Epithelial cell of prostate (primary cell): ENCODE measurements around the gene TCEAL4.
"Not testable (repeated sequence)": the region's sequence is repeated elsewhere in the genome, so short reads cannot be mapped to it uniquely, and the experiment has no call there.

Experiments used
- DNase-seq: peaks from one replicate; pipeline ENCODE4 v3.0.0-alpha.2; 2011; ENCODE audit warnings: low read depth, low spot score
- H3K27ac ChIP-seq: fragments of 450-650 bp; 2 replicates; pipeline ENCODE4 v1.5.1; 2017; ENCODE audit warnings: mild to moderate bottlenecking

Gene TCEAL4

GRCh38 chrX:103586314-103586646, 965 bp downstream of the TCEAL4 start:
- DNase-seq, result no peak
- peak overlapping the region; percentile 37 for H3K27ac ChIP-seq

GRCh38 chrX:103586659-103587058, 1.3 kb downstream of the TCEAL4 start:
- H3K27ac ChIP-seq, result no peak overlapping the region
- DNase-seq, result no peak

GRCh38 chrX:103592295-103592694, 7.0 kb downstream of the TCEAL4 start:
- H3K27ac ChIP-seq, DNase-seq: not testable (repeated sequence)

- H3K27ac ChIP-seq, DNase-seq: not testable (repeated sequence)
Observed at GRCh38 chrX:103595202-103595601, 9.9 kb downstream of the TCEAL4 start.

GRCh38 chrX:103607364-103608305, 22.3 kb downstream of the TCEAL4 start, which contains the start of gene TCEAL3:
TCEAL3 (plus strand) TSS chrX:103607963; CDS start chrX:103609065, 1,102 bp downstream.
- H3K27ac ChIP-seq, result peak within 1 kb of the TSS; percentile 39
- DNase-seq, result no peak

- peak overlapping the region; percentile 39 for H3K27ac ChIP-seq
- no peak for DNase-seq
Observed at GRCh38 chrX:103608306-103608963, 23.1 kb downstream of the TCEAL4 start.

GRCh38 chrX:103610282-103610681, 25.0 kb downstream of the TCEAL4 start:
- H3K27ac ChIP-seq, result no peak overlapping the region
- no peak for DNase-seq

- no peak for DNase-seq
- no peak overlapping the region for H3K27ac ChIP-seq
Observed at GRCh38 chrX:103613362-103613890, 28.1 kb downstream of the TCEAL4 start.

GRCh38 chrX:103614999-103615398, 29.7 kb downstream of the TCEAL4 start:
- no peak for DNase-seq
- H3K27ac ChIP-seq, result peak overlapping the region; percentile 46

- H3K27ac ChIP-seq, result peak overlapping the region; percentile 46
- no peak for DNase-seq
Observed at GRCh38 chrX:103615781-103616371, 30.6 kb downstream of the TCEAL4 start.

- DNase-seq, result no peak
- no peak overlapping the region for H3K27ac ChIP-seq
Observed at GRCh38 chrX:103616676-103617186, 31.4 kb downstream of the TCEAL4 start.

GRCh38 chrX:103624111-103624510, 38.8 kb downstream of the TCEAL4 start:
- peak overlapping the region; percentile 11 for H3K27ac ChIP-seq
- no peak for DNase-seq

GRCh38 chrX:103626855-103627254, 41.5 kb downstream of the TCEAL4 start:
- peak; percentile 18 for DNase-seq
- H3K27ac ChIP-seq, result peak overlapping the region; percentile 51

GRCh38 chrX:103628386-103629317, 43.3 kb downstream of the TCEAL4 start, which contains the start of gene TCEAL1:
TCEAL1 (plus strand) TSS chrX:103628975; CDS start chrX:103629917, 942 bp downstream.
- DNase-seq, result no peak
- H3K27ac ChIP-seq, result peak within 1 kb of the TSS; percentile 70

- H3K27ac ChIP-seq, result peak overlapping the region; percentile 70
- no peak for DNase-seq
Observed at GRCh38 chrX:103629318-103630170, 44.2 kb downstream of the TCEAL4 start.

GRCh38 chrX:103630171-103630511, 44.8 kb downstream of the TCEAL4 start:
- no peak for DNase-seq
- peak overlapping the region; percentile 70 for H3K27ac ChIP-seq

- no peak for DNase-seq
- no peak overlapping the region for H3K27ac ChIP-seq
Observed at GRCh38 chrX:103631145-103631544, 45.8 kb downstream of the TCEAL4 start.

GRCh38 chrX:103635436-103635835, 50.1 kb downstream of the TCEAL4 start:
- H3K27ac ChIP-seq, result no peak overlapping the region
- no peak for DNase-seq
